ENCODE results near the gene MAN2A1. TPM values are rescaled to one million over a fixed set of nuclear protein-coding genes. Genes with fewer than 3 reads are reported as not detected.

MAN2A1 gene
- total RNA-seq, 1 experiment from 2014 or later: 128 TPM

DNA sequence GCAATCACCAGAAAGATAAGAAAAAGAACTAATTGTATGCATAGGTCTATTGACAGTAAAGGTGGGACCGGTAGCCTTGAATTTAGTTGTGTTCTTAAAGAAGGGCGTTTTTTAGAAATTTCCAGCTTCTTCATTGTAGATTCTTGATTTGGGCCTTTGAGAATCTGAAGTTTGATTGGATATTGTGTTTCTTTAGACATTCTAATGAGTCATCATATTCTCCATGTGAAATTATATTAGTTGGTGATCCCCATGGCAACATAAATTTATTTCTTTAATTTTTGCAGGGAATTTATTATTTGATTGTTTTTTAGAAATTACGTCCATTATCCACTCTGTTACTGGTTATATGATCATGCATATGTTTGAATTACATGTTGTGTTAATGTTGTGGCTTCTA, 63.6 kb downstream of the MAN2A1 start:
- Histone ChIP-seq H3K9me3 (ENCODE audit: low read depth, low read length, poor library complexity, severe bottlenecking) (no peaks in the 10 kb centered on the region), H3K27me3 (replicated peaks; ENCODE audit: insufficient read depth, low read depth, low read length, poor library complexity) (no peaks in the 10 kb centered on the region), H3K4me3 (ENCODE audit: low read depth, low read length, poor library complexity, severe bottlenecking) (no peak overlapping the region), H3K4me1 (ENCODE audit: insufficient read depth, low read length, poor library complexity, severe bottlenecking) (peaks cover 12% of the 10 kb centered on the region), H3K27ac (ENCODE audit: low read depth, low read length, poor library complexity, severe bottlenecking) (no peak overlapping the region), H3K36me3 (ENCODE audit: insufficient read depth, low read length, poor library complexity, severe bottlenecking) (peaks cover 21% of the 10 kb centered on the region)
- no peak for DNase-seq (ENCODE audit: low spot score)
- intact Hi-C loops (cut with micrococcal nuclease; ENCODE audit: unreplicated experiment): no loop called here
- ChIA-PET CTCF (no interaction called here), POLR2A (ENCODE audit: low non-redundant PET) (no interaction called here)
- BruUV-seq (replicated peaks): no TSS peak
- no peak for TF ChIP-seq EZH2 (IDR thresholded peaks at IDR 0.05; ENCODE audit: borderline replicate concordance, low read depth, low read length, poor library complexity, severe bottlenecking)
- TF ChIP-seq, protein P1, sequence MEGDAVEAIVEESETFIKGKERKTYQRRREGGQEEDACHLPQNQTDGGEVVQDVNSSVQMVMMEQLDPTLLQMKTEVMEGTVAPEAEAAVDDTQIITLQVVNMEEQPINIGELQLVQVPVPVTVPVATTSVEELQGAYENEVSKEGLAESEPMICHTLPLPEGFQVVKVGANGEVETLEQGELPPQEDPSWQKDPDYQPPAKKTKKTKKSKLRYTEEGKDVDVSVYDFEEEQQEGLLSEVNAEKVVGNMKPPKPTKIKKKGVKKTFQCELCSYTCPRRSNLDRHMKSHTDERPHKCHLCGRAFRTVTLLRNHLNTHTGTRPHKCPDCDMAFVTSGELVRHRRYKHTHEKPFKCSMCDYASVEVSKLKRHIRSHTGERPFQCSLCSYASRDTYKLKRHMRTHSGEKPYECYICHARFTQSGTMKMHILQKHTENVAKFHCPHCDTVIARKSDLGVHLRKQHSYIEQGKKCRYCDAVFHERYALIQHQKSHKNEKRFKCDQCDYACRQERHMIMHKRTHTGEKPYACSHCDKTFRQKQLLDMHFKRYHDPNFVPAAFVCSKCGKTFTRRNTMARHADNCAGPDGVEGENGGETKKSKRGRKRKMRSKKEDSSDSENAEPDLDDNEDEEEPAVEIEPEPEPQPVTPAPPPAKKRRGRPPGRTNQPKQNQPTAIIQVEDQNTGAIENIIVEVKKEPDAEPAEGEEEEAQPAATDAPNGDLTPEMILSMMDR (conservative IDR thresholded peaks at IDR 0.05; ENCODE audit: low read depth, low read length): no peak

DNA sequence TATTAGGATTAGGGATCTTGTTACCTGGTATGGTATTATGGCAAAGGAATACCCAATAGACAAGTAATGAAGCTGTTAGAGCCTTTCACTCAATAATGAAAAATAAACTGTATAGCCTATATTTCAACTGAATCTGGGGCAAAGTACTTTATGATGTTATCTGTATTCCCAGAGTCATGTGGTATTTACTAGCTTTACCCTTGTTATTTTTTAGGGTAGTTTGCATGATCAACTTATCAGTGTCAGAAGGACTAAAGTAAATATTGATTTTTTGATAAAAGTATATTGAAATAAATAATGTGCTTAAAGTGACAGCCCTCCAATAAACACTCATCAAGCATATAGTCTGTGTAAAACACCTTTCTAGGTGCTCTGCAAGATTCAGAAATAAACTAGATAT, 64.6 kb downstream of the MAN2A1 start:
- intact Hi-C loops (cut with micrococcal nuclease; ENCODE audit: unreplicated experiment): no loop called here
- CTCF ChIA-PET: no interaction called here
- TF ChIP-seq EZH2 (IDR thresholded peaks at IDR 0.05; ENCODE audit: borderline replicate concordance, low read depth, low read length, poor library complexity, severe bottlenecking): no peak
- TF ChIP-seq, protein P1 (conservative IDR thresholded peaks at IDR 0.05; ENCODE audit: low read depth, low read length): no peak
- Histone ChIP-seq H3K4me3 (ENCODE audit: low read depth, low read length, poor library complexity, severe bottlenecking) (no peak overlapping the region), H3K4me1 (ENCODE audit: insufficient read depth, low read length, poor library complexity, severe bottlenecking) (peaks cover 9% of the 10 kb centered on the region), H3K36me3 (ENCODE audit: insufficient read depth, low read length, poor library complexity, severe bottlenecking) (peaks cover 21% of the 10 kb centered on the region), H3K27me3 (replicated peaks; ENCODE audit: insufficient read depth, low read depth, low read length, poor library complexity) (no peaks in the 10 kb centered on the region), H3K27ac (ENCODE audit: low read depth, low read length, poor library complexity, severe bottlenecking) (no peak overlapping the region), H3K9me3 (ENCODE audit: low read depth, low read length, poor library complexity, severe bottlenecking) (no peaks in the 10 kb centered on the region)
- DNase-seq (ENCODE audit: low spot score): no peak
- POLR2A ChIA-PET (ENCODE audit: low non-redundant PET): no interaction called here
- no TSS peak for BruUV-seq (replicated peaks)

DNA sequence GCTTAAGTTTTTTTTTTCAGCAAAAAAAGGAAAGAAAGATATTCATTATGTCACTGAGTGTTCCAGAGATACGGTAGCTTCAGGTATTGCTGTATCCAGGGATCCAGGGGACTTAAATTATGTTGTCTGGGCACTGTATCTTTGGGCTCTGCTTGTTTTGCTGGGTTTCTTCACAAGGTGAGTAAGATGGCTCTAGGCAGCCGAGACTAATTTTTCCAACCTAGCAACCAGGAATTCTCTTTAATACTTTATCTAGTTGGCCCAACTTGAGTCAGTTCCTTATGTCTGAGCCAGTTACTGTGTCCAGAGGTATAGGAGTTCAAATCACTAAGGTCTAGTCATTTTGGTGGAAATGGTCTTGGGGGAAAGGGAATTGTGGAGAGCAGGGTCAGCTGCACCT, 66.0 kb downstream of the MAN2A1 start:
- peaks cover 12% of the 10 kb centered on the region for H3K4me1 ChIP-seq (ENCODE audit: insufficient read depth, low read length, poor library complexity, severe bottlenecking)
- DNase-seq (ENCODE audit: low spot score): no peak
- H3K27me3 ChIP-seq (replicated peaks; ENCODE audit: insufficient read depth, low read depth, low read length, poor library complexity): no peaks in the 10 kb centered on the region
- TF ChIP-seq EZH2 (IDR thresholded peaks at IDR 0.05; ENCODE audit: borderline replicate concordance, low read depth, low read length, poor library complexity, severe bottlenecking): no peak
- TF ChIP-seq, protein P1 (conservative IDR thresholded peaks at IDR 0.05; ENCODE audit: low read depth, low read length): no peak
- H3K4me3 ChIP-seq (ENCODE audit: low read depth, low read length, poor library complexity, severe bottlenecking): no peak overlapping the region
- H3K27ac ChIP-seq (ENCODE audit: low read depth, low read length, poor library complexity, severe bottlenecking): no peak overlapping the region
- POLR2A ChIA-PET (ENCODE audit: low non-redundant PET): no interaction called here
- H3K36me3 ChIP-seq (ENCODE audit: insufficient read depth, low read length, poor library complexity, severe bottlenecking): peaks cover 21% of the 10 kb centered on the region
- peaks cover 5% of the 10 kb centered on the region for H3K9me3 ChIP-seq (ENCODE audit: low read depth, low read length, poor library complexity, severe bottlenecking)
- CTCF ChIA-PET: no interaction called here
- intact Hi-C loops (cut with micrococcal nuclease; ENCODE audit: unreplicated experiment): loop anchor here (5.0 kb wide), 1 partner anchor 63 kb away; no protein-coding TSS in a partner anchor
- no TSS peak for BruUV-seq (replicated peaks)
